Activated naive CD8-positive, alpha-beta T cell treated with anti-CD3 and anti-CD28 coated beads, Interleukin-2, amount 10 ng/mL, durations not matched to agents 7 days and 5 days (primary cell): ENCODE results near the gene XRCC4. TPM values are rescaled to one million over a fixed set of nuclear protein-coding genes. Genes with fewer than 3 reads are reported as not detected.

ENCODE experiments used
- ATAC-seq: fragments of 150-1000 bp; cut with Tn5 transposase; one replicate; pipeline ENCODE4 v1.10.0; 2021; ENCODE audit warnings: low read depth, moderate library complexity
- POLR2A ChIA-PET: fragments of 350-600 bp; sonication (Branson Sonifier 250); formaldehyde crosslinking; loops from one replicate; lab custom pipeline; 2021; ENCODE audit warnings: antibody characterized with exemption; lab: Charles Lee
- DNase-seq: peaks from one replicate; pipeline ENCODE4 v3.0.0; 2021
- H3K27ac Mint-ChIP-seq: one replicate; pipeline ENCODE4 v1.8.0; 2022; ENCODE audit warnings: mild to moderate bottlenecking, mixed read lengths
- H3K27me3 Mint-ChIP-seq: one replicate; pipeline ENCODE4 v1.8.0; 2022; ENCODE audit warnings: mild to moderate bottlenecking, moderate library complexity, mixed read lengths
- H3K36me3 Mint-ChIP-seq: one replicate; pipeline ENCODE4 v1.8.0; 2021; ENCODE audit warnings: mild to moderate bottlenecking, mixed read lengths
- H3K4me1 Mint-ChIP-seq: one replicate; pipeline ENCODE4 v1.8.0; 2021; ENCODE audit warnings: mixed read lengths
- H3K4me3 Mint-ChIP-seq: one replicate; pipeline ENCODE4 v1.8.0; 2022; ENCODE audit warnings: mild to moderate bottlenecking, moderate library complexity, mixed read lengths
- H3K9me3 Mint-ChIP-seq: one replicate; pipeline ENCODE4 v1.8.0; 2021; ENCODE audit warnings: mixed read lengths
- total RNA-seq, 2 experiments: library from RNA; stranded (reverse); gene quantifications; one replicate each; pipeline ENCODE4 v1.2.3, GENCODE V29; 2021

XRCC4 gene
- total RNA-seq, 2 experiments from 2014 or later, result 9.3 to 10.7 TPM

DNA sequence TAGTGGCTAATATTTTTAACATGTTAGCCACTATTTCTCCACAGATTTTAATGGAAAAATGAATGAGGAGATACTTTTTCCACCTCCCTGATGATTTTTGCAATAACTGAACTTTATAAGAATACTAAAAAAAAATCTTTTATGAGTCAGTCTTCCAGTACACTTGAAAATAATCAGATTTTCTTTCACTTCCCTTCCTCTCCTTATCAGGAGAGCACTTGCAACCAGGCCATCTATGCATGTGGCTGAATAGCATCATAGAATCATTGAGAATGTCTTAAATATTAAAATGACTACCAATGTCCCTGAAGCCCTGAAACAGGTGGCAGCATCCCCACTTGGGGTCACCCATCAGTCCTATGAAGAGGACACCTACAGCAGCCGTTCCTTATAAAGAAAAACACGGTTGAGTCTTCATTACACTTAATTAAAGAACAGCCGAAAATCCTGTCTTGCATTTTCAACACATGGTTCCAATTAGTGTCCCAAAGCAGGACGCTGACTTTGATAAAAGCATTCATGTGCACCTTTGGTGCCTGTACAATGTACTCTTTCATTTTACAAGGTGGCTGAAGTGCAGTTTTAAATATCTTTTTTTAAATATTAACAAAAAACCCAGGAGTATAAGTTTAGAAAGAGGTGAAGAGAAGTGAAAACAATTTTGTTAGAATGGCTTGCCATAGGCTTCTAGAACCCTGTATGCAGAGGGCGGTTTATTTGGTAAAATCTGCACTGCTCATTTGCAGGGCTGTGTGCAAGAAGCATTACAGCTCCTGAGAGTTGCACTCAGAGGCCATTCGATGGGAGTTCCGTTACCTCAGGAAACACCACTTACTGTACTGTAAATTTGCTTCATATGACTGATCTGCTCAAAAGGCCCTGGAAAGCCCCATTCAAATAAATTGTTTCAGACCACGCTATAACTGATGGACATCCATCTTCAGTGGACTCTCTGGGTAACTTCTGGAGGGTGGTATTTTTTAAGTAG, 287.3 kb downstream of the XRCC4 start:
- Mint-ChIP-seq H3K36me3 (no peaks in the 10 kb centered on the region), H3K4me3 (no peak overlapping the region), H3K27ac (no peak overlapping the region), H3K27me3 (no peaks in the 10 kb centered on the region), H3K9me3 (no peaks in the 10 kb centered on the region), H3K4me1 (no peaks in the 10 kb centered on the region)
- POLR2A ChIA-PET, result no interaction called here
- DNase-seq, result no peak
- ATAC-seq, result no peak

DNA sequence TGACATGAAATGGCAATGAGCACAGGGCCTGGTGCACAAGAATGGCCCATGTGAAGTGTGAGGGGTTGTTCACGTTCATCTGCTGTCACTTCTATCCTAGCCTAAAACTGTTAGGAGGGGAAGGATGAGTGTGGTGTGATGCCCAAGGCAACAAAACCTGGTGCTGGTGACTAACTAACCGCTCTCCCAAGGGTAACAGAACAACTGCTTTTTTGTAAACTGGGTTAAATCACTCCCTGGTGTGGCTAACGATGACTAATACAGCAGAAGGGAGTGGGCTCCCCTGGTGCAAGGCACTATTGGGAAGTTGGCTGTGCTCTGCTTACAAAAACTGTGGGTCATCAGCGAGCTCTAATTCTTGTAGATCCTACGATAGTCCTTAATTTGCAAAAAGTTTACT, 291.0 kb downstream of the XRCC4 start:
- DNase-seq (no peak), ATAC-seq (no peak)
- Mint-ChIP-seq H3K4me3 (no peak overlapping the region), H3K4me1 (no peaks in the 10 kb centered on the region), H3K9me3 (no peaks in the 10 kb centered on the region), H3K36me3 (no peaks in the 10 kb centered on the region), H3K27me3 (peaks cover 3% of the 10 kb centered on the region), H3K27ac (no peak overlapping the region)
- POLR2A ChIA-PET, result no interaction called here

- Mint-ChIP-seq H3K36me3 (no peaks in the 10 kb centered on the region), H3K9me3 (no peaks in the 10 kb centered on the region), H3K4me3 (no peak overlapping the region), H3K27me3 (peaks cover 3% of the 10 kb centered on the region), H3K27ac (no peak overlapping the region), H3K4me1 (no peaks in the 10 kb centered on the region)
- ATAC-seq (no peak), DNase-seq (no peak)
- POLR2A ChIA-PET, result no interaction called here
These were observed 291.5 kb downstream of the XRCC4 start for GRCh38 chr5:83368835-83369234.

GRCh38 chr5:83370957-83371356, 293.6 kb downstream of the XRCC4 start:
- Mint-ChIP-seq H3K9me3 (no peaks in the 10 kb centered on the region), H3K36me3 (no peaks in the 10 kb centered on the region), H3K4me1 (no peaks in the 10 kb centered on the region), H3K4me3 (no peak overlapping the region), H3K27me3 (peaks cover 3% of the 10 kb centered on the region), H3K27ac (no peak overlapping the region)
- DNase-seq, result no peak
- ATAC-seq, result no peak
- POLR2A ChIA-PET, result no interaction called here

DNA sequence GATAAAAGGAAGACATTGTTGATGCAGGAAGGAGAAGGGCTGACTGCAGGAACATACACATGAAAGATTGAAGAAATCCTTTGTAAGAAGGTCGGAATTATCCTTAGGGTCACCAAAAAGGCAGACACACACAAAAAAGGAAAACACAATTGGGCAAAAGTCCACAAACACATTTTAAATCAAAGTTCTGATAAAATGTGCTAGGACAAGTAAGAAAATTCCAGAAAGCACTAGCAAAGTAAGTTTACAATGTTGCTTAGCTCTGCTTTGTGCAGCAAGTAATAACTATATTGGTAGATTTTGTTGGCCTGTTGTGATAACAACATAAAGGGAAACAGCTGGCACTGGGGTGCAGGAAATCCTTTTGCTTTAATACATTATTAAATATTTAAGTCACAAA, 294.4 kb downstream of the XRCC4 start:
- POLR2A ChIA-PET, result no interaction called here
- Mint-ChIP-seq H3K4me3 (no peak overlapping the region), H3K36me3 (no peaks in the 10 kb centered on the region), H3K9me3 (no peaks in the 10 kb centered on the region), H3K27me3 (peaks cover 3% of the 10 kb centered on the region), H3K4me1 (no peaks in the 10 kb centered on the region), H3K27ac (no peak overlapping the region)
- no peak for DNase-seq
- ATAC-seq, result no peak

DNA sequence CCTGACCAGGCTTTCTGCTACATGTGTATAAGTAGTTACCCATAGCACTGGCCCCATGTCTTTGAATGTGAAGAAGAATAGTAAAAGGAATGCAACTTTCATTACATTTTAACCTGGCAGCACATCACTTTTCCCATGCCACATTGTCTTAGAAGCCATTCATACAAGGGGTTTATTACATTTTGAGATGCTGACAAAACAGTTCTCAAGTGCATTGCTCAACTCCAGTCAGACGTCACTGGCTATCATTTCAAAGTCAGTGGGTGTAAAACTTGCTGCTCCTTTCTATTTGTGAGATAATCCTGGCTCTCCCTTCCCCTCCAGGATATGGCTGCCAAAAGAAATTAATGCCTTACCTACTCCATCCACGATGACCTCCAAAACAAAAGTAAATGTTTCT, 297.2 kb downstream of the XRCC4 start:
- no peaks in the 10 kb centered on the region for H3K9me3 Mint-ChIP-seq
- H3K36me3 Mint-ChIP-seq, result no peaks in the 10 kb centered on the region
- DNase-seq, result no peak
- no peaks in the 10 kb centered on the region for H3K4me1 Mint-ChIP-seq
- POLR2A ChIA-PET, result no interaction called here
- ATAC-seq, result no peak
- H3K4me3 Mint-ChIP-seq, result no peak overlapping the region
- peaks cover 3% of the 10 kb centered on the region for H3K27me3 Mint-ChIP-seq
- H3K27ac Mint-ChIP-seq, result no peak overlapping the region

- ATAC-seq (no peak), DNase-seq (no peak)
- POLR2A ChIA-PET, result no interaction called here
- no peaks in the 10 kb centered on the region for H3K4me1 Mint-ChIP-seq
- H3K36me3 Mint-ChIP-seq, result no peaks in the 10 kb centered on the region
- H3K9me3 Mint-ChIP-seq, result no peaks in the 10 kb centered on the region
- no peak overlapping the region for H3K4me3 Mint-ChIP-seq
- peaks cover 3% of the 10 kb centered on the region for H3K27me3 Mint-ChIP-seq
- H3K27ac Mint-ChIP-seq, result no peak overlapping the region
These were observed 297.9 kb downstream of the XRCC4 start for GRCh38 chr5:83375049-83375745.

- peaks cover under 1% of the 10 kb centered on the region for H3K27me3 Mint-ChIP-seq
- H3K27ac Mint-ChIP-seq, result no peak overlapping the region
- DNase-seq (no peak), ATAC-seq (no peak)
- H3K9me3 Mint-ChIP-seq, result no peaks in the 10 kb centered on the region
- H3K4me3 Mint-ChIP-seq, result no peak overlapping the region
- POLR2A ChIA-PET, result no interaction called here
- no peaks in the 10 kb centered on the region for H3K36me3 Mint-ChIP-seq
- no peaks in the 10 kb centered on the region for H3K4me1 Mint-ChIP-seq
These were observed 299.1 kb downstream of the XRCC4 start for GRCh38 chr5:83376461-83376860.

DNA sequence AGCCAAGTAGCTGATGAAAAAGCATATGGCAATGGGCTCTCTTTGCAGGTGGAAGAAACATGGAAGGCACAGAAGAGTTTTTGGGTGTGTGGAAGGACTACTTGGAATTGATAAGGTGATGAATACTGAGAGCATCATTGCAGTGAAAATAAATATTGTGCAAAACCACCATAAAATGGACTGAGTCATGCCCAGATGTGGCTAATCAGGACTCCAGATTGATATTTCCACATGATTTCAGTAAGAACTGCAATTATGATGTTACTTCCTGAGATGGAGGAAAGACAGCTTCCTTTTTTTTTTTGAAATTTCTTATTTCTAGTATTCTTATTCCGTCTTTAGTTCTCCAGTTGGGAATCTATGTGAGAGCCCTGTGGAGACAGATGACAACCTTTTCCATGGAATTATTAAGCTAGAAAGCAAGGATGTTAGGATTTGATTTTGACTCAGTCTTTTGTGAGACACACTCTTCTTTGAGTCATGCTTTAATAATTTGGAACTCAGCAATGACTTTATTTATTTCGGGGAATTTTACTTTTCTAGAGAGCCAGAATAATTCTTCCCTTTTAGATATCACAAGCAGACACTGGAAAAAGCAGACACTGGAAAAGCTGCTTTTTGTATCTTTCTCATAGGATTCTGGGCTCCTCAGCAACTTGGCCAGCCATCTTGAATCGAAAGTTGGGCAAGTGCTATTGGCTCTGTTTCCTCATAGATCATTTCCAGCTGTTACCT, 300.0 kb downstream of the XRCC4 start:
- POLR2A ChIA-PET, result no interaction called here

GRCh38 chr5:83378624-83379289, 301.4 kb downstream of the XRCC4 start:
- no peaks in the 10 kb centered on the region for H3K27me3 Mint-ChIP-seq
- H3K4me3 Mint-ChIP-seq, result no peak overlapping the region
- POLR2A ChIA-PET, result no interaction called here
- H3K4me1 Mint-ChIP-seq, result no peaks in the 10 kb centered on the region
- no peak overlapping the region for H3K27ac Mint-ChIP-seq
- DNase-seq (no peak), ATAC-seq (no peak)
- no peaks in the 10 kb centered on the region for H3K9me3 Mint-ChIP-seq
- no peaks in the 10 kb centered on the region for H3K36me3 Mint-ChIP-seq

More for the DNA sequence above, 300.0 kb downstream of the XRCC4 start:
- Mint-ChIP-seq H3K4me1 (no peaks in the 10 kb centered on the region), H3K27ac (no peak overlapping the region), H3K9me3 (no peaks in the 10 kb centered on the region), H3K4me3 (no peak overlapping the region), H3K27me3 (no peaks in the 10 kb centered on the region), H3K36me3 (no peaks in the 10 kb centered on the region)
- no peak for ATAC-seq
- DNase-seq, result no peak

- no peak for DNase-seq
- Mint-ChIP-seq H3K27me3 (no peaks in the 10 kb centered on the region), H3K36me3 (no peaks in the 10 kb centered on the region), H3K9me3 (no peaks in the 10 kb centered on the region), H3K4me1 (no peaks in the 10 kb centered on the region), H3K27ac (no peak overlapping the region), H3K4me3 (no peak overlapping the region)
- ATAC-seq, result no peak
- POLR2A ChIA-PET, result no interaction called here
These were observed 308.5 kb downstream of the XRCC4 start for GRCh38 chr5:83385812-83386211.

- Mint-ChIP-seq H3K36me3 (no peaks in the 10 kb centered on the region), H3K4me3 (no peak overlapping the region), H3K4me1 (no peaks in the 10 kb centered on the region), H3K9me3 (no peaks in the 10 kb centered on the region), H3K27me3 (no peaks in the 10 kb centered on the region), H3K27ac (no peak overlapping the region)
- DNase-seq, result no peak
- ATAC-seq, result no peak
- POLR2A ChIA-PET, result no interaction called here
These were observed 309.7 kb downstream of the XRCC4 start for GRCh38 chr5:83387041-83387440.

- ATAC-seq, result no peak
- Mint-ChIP-seq H3K27me3 (no peaks in the 10 kb centered on the region), H3K27ac (no peak overlapping the region), H3K36me3 (no peaks in the 10 kb centered on the region), H3K4me3 (no peak overlapping the region), H3K9me3 (no peaks in the 10 kb centered on the region), H3K4me1 (no peaks in the 10 kb centered on the region)
- DNase-seq, result no peak
- POLR2A ChIA-PET, result no interaction called here
These were observed 311.3 kb downstream of the XRCC4 start for GRCh38 chr5:83388608-83389007.
